PC-3 (cell line): ENCODE measurements around the gene CAMTA1. TPM values are rescaled to one million over a fixed set of nuclear protein-coding genes. Genes with fewer than 3 reads are reported as not detected.

Experiments used
- ATAC-seq: fragments of 200-7000 bp; cut with Tn5 transposase; 2 replicates; pipeline ENCODE4 v1.9.1; 2020; ENCODE audit warnings: mild to moderate bottlenecking, moderate library complexity
- BruUV-seq: library from RNA; stranded (reverse); fragments of 400-500 nt; replicated peaks from 2 replicates; lab custom pipeline; 2021; lab: Mats Ljungman, UMichigan
- CTCF ChIA-PET: fragments of 300-600 bp; sonication (Branson Sonifier 250); formaldehyde crosslinking; loops from one replicate; lab custom pipeline; 2022; ENCODE audit warnings: antibody characterized with exemption; lab: Charles Lee
- POLR2A ChIA-PET: fragments of 300-600 bp; sonication (Branson Sonifier 250); formaldehyde crosslinking; loops from one replicate; lab custom pipeline; 2022; ENCODE audit warnings: antibody characterized with exemption; ENCODE audit not compliant: unreplicated experiment; lab: Charles Lee
- DNase-seq: peaks from one replicate; pipeline ENCODE4 v3.0.0-alpha.2; 2015
- H2AFZ ChIP-seq: fragments of 300-600 bp; sonication (generic); 2 replicates; pipeline ENCODE4 v1.6.0; 2016; ENCODE audit warnings: antibody characterized with exemption, low read length
- H3F3A ChIP-seq: fragments of 300-600 bp; sonication (generic); one replicate; pipeline ENCODE4 v1.6.0; 2017; ENCODE audit warnings: antibody characterized with exemption, low read length, control low read depth, mild to moderate bottlenecking; ENCODE audit not compliant: unreplicated experiment
- H3K27ac ChIP-seq: fragments of 300-600 bp; sonication (generic); 2 replicates; pipeline ENCODE4 v1.5.1; 2016; ENCODE audit warnings: mild to moderate bottlenecking, low read length
- H3K27me3 ChIP-seq: fragments of 300-600 bp; sonication (generic); 2 replicates; pipeline ENCODE4 v1.6.1; 2016; ENCODE audit warnings: low read length, mixed read lengths
- H3K36me3 ChIP-seq: fragments of 300-600 bp; sonication (generic); 2 replicates; pipeline ENCODE4 v1.6.1; 2016; ENCODE audit warnings: low read depth, mixed run types, low read length, mixed read lengths
- H3K4me1 ChIP-seq: fragments of 300-600 bp; sonication (generic); 2 replicates; pipeline ENCODE4 v1.5.1; 2016; ENCODE audit warnings: low read length; ENCODE audit not compliant: insufficient read depth
- H3K4me2 ChIP-seq: fragments of 300-600 bp; sonication (generic); 2 replicates; pipeline ENCODE4 v1.6.0; 2016; ENCODE audit warnings: low read length
- H3K4me3 ChIP-seq: fragments of 300-600 bp; sonication (generic); 2 replicates; pipeline ENCODE4 v1.5.1; 2016; ENCODE audit warnings: mild to moderate bottlenecking, low read length, mixed read lengths
- H3K79me2 ChIP-seq: fragments of 300-600 bp; sonication (generic); 2 replicates; pipeline ENCODE4 v1.6.1; 2017; ENCODE audit warnings: low read length, mixed read lengths
- H3K9ac ChIP-seq: fragments of 300-600 bp; sonication (generic); 2 replicates; pipeline ENCODE4 v1.6.0; 2016; ENCODE audit warnings: mild to moderate bottlenecking, low read length
- H3K9me2 ChIP-seq: fragments of 300-600 bp; sonication (generic); replicated peaks from 2 replicates; pipeline ENCODE4 v1.6.1; 2016; ENCODE audit warnings: mixed run types, low read length, mixed read lengths
- H3K9me3 ChIP-seq: fragments of 300-600 bp; sonication (generic); 2 replicates; pipeline ENCODE4 v1.6.1; 2016; ENCODE audit warnings: low read length, mixed read lengths
- H4K20me1 ChIP-seq: fragments of 300-600 bp; sonication (generic); 2 replicates; pipeline ENCODE4 v1.6.1; 2016; ENCODE audit warnings: low read length, mixed read lengths
- CTCF ChIP-seq: fragments of 300-600 bp; sonication (generic); conservative IDR thresholded peaks from 2 replicates; pipeline ENCODE4 v1.5.1; 2017; ENCODE audit warnings: antibody characterized with exemption, low read depth, mild to moderate bottlenecking, low read length
- EZH2 ChIP-seq: fragments of 300-600 bp; sonication (generic); IDR thresholded peaks from one replicate; pipeline ENCODE4 v1.6.1; 2017; ENCODE audit warnings: antibody characterized with exemption, mild to moderate bottlenecking, low read length; ENCODE audit not compliant: unreplicated experiment
- EZH2phosphoT487 ChIP-seq: fragments of 300-600 bp; sonication (generic); IDR thresholded peaks from 2 replicates; pipeline ENCODE4 v1.6.1; 2018; ENCODE audit warnings: mild to moderate bottlenecking, antibody characterized with exemption, low read length, borderline replicate concordance
- intact Hi-C: fragments of 100-400 bp; cut with micrococcal nuclease; formaldehyde crosslinking; loops from 2 replicates; pipeline ENCODE4 v1.9.0; 2023
- total RNA-seq: library from RNA; depleted of rRNA; stranded (reverse); fragments of >200 nt; gene quantifications from 2 replicates; pipeline ENCODE4 v1.2.3, GENCODE V29; 2014

The CAMTA1 gene
- total RNA-seq, 1 experiment from 2014 or later = 40.8 TPM

- no TSS peak for BruUV-seq
- Histone ChIP-seq H2AFZ (no peak overlapping the region), H3K9ac (no peak overlapping the region), H3K9me3 (no peaks in the 10 kb centered on the region), H3K4me2 (no peak overlapping the region), H3K27me3 (peaks cover 48% of the 10 kb centered on the region), H3F3A (no peaks in the 10 kb centered on the region), H3K36me3 (no peaks in the 10 kb centered on the region), H3K79me2 (no peaks in the 10 kb centered on the region), H3K27ac (no peak overlapping the region), H3K9me2 (no peaks in the 10 kb centered on the region), H3K4me1 (no peaks in the 10 kb centered on the region), H4K20me1 (no peaks in the 10 kb centered on the region), H3K4me3 (no peak overlapping the region)
- DNase-seq = no peak
- ChIA-PET CTCF (no interaction called here), POLR2A (no interaction called here)
- intact Hi-C loops = no loop called here
- TF ChIP-seq EZH2phosphoT487 (no peak), EZH2 (no peak), CTCF (no peak)
- no peak for ATAC-seq
Observed at GRCh38 chr1:7483634-7484383, 698.6 kb downstream of the CAMTA1 start.

- CTCF ChIA-PET = no interaction called here
- H3K27me3 ChIP-seq = peaks cover 40% of the 10 kb centered on the region
- DNase-seq (no peak), ATAC-seq (no peak)
- no peak overlapping the region for H3K4me3 ChIP-seq
- no peaks in the 10 kb centered on the region for H3F3A ChIP-seq
- no peaks in the 10 kb centered on the region for H3K36me3 ChIP-seq
- no peaks in the 10 kb centered on the region for H3K4me1 ChIP-seq
- H3K4me2 ChIP-seq = no peak overlapping the region
- H3K9ac ChIP-seq = no peak overlapping the region
- H3K9me2 ChIP-seq = no peaks in the 10 kb centered on the region
- H3K27ac ChIP-seq = no peak overlapping the region
- H2AFZ ChIP-seq = no peak overlapping the region
- POLR2A ChIA-PET = no interaction called here
- no peaks in the 10 kb centered on the region for H3K79me2 ChIP-seq
- BruUV-seq = no TSS peak
- intact Hi-C loops = no loop called here
- no peaks in the 10 kb centered on the region for H3K9me3 ChIP-seq
- H4K20me1 ChIP-seq = no peaks in the 10 kb centered on the region
- TF ChIP-seq EZH2phosphoT487 (no peak), CTCF (no peak), EZH2 (no peak)
Observed at GRCh38 chr1:7485086-7485780, 700.0 kb downstream of the CAMTA1 start.

- Histone ChIP-seq H3K9me3 (no peaks in the 10 kb centered on the region), H3K79me2 (no peaks in the 10 kb centered on the region), H3K27me3 (peaks cover 35% of the 10 kb centered on the region), H3K4me3 (no peak overlapping the region), H4K20me1 (no peaks in the 10 kb centered on the region), H3K4me1 (0 out of 2 replicates have a peak, but pooled peaks cover under 1% of the 10 kb centered on the region), H2AFZ (no peak overlapping the region), H3K36me3 (no peaks in the 10 kb centered on the region), H3K9me2 (no peaks in the 10 kb centered on the region), H3K4me2 (no peak overlapping the region), H3F3A (no peaks in the 10 kb centered on the region), H3K9ac (no peak overlapping the region), H3K27ac (no peak overlapping the region)
- intact Hi-C loops = no loop called here
- ATAC-seq = no peak
- TF ChIP-seq CTCF (no peak), EZH2phosphoT487 (no peak), EZH2 (no peak)
- no peak for DNase-seq
- no TSS peak for BruUV-seq
- ChIA-PET POLR2A (no interaction called here), CTCF (no interaction called here)
Observed at GRCh38 chr1:7485826-7486225, 700.6 kb downstream of the CAMTA1 start.
